Stimulated activated naive CD8-positive, alpha-beta T cell treated with anti-CD3 and anti-CD28 coated beads, Interleukin-15, Interleukin-2, amounts not matched to agents 100 U/mL and 50 U/mL, for 24 hours (primary cell): ENCODE measurements around the gene GPR35.

Source experiments
- ATAC-seq: fragments of 150-1000 bp; cut with Tn5 transposase; one replicate; pipeline ENCODE4 v1.10.0; 2021
- DNase-seq: peaks from one replicate; pipeline ENCODE4 v3.0.0; 2021

GPR35 gene

DNA sequence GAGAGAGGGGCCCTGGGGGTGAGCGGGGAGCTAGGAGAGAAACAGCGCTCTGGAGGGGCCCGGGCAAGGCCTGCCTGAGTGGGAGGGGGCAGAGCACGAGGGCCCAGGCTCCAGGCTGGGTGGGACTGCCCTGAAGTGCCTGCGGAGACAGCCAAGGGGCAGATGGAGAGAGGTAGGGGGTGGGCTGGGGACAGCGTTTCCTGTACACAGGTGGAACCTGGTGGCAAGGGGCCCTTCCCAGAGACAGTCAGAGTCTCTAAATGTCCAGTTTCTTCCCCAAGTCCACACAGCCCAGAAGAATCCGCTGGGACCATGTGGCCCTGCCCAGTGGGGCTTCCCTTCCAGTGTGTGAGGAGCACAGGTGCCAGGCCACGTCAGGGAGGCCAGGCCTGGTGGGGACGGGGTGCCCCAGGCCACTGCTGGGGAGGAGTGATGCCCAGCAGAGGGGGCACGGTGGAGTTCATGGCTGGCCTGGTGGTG, 1.7 kb upstream of the GPR35 start:
- no peak for ATAC-seq
- no peak for DNase-seq

DNA sequence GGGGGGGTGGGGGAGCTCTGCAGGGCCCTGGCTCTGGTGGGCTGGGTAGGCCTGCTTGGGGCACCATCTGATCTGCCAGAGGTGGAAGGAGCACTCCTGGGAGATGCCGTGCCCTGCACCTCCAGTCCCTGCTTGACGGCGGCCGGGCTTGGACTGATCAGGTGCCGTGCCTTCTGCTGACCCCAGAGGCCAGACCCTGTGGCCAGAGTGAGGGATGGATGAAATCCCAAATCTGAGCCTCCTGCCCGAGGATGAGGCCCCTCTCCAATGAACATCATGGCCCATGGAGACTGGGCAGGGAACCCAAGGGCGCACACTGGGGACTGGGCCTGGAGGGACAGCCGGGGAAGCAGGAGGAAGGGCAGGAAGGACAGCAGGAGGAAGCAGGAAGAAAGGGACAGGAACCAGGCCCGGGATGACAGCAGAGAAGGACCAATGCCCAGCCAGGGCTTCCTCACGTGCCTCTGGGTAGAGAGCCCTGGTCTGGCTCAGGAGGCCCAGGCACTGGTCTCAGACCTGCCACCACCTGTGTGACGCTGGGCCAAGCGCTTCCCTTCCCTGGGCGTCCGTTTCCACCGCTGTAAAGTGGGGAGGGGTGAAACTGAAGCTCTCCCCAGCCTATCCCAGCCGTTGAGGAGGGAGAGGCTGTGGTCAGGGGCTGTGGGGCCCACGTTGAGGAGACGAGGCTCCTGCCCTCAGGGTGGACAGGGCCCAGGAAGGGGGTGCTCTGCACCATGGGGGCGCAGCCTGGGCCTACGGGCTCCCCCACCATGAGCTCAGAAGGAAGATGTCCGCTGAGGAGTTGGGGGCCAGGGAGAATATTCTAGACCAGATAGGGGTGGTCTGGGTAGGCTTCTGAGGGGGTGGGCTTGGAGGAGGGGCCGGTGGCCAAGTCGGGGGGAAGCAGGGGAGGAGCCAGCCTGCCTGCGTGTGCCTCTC, 1.0 kb upstream of the GPR35 start:
- ATAC-seq (no peak), DNase-seq (peak; percentile 25)

GRCh38 chr2:240626531-240627300, 1.4 kb downstream of the GPR35 start:
- ATAC-seq: peak; percentile 28
- DNase-seq: peak; percentile 58

DNA sequence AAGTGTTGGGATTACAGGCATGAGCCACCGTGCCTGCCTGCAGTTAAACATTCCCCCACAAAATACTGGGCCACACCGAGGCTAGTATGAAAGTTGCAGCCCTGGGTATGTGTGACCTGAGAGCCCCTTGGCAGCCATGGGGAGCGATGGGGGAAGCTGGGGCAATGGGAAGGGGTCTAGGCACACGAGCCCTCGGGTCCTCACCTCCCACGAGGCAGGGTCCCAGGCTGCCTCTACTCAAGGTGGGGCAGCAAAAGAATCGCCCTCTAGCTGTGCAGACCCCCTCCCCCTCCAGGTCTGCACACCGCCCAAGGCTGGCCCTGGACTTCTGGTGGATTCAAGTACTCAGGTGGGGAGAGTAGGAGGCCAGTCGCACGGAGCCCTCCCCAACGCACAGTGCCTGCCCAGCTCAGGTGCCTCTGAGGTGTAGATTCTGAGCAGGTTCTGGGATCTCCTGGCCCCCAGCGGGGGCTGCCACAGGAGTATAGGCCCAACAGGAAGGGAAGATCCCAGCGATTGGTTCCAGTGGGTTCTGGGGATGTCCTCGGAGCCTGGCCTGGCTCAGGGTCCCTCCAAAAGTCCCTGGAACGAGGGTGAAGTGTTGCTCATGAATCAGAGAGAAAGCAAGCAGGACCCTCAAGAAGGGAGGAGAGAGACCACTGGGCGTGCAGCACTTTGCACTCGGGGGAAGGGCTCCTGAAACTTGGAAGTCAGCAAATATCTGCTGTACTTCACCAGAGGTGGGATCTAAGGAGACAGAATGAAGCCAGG, 2.6 kb downstream of the GPR35 start:
- no peak for ATAC-seq
- DNase-seq: no peak

GRCh38 chr2:240628507-240628807, 3.2 kb downstream of the GPR35 start:
- DNase-seq: no peak

GRCh38 chr2:240628808-240629618, 3.7 kb downstream of the GPR35 start:
- DNase-seq: no peak
- no peak for ATAC-seq

More at GRCh38 chr2:240628507-240628807, 3.2 kb downstream of the GPR35 start:
- no peak for ATAC-seq

DNA sequence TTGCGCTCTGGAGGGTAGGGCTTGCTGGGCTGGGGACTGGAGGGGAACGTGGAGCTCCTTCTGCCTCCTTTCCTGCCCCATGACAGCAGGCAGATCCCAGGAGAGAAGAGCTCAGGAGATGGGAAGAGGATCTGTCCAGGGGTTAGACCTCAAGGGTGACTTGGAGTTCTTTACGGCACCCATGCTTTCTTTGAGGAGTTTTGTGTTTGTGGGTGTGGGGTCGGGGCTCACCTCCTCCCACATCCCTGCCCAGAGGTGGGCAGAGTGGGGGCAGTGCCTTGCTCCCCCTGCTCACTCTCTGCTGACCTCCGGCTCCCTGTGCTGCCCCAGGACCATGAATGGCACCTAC, 4.3 kb downstream of the GPR35 start:
- ATAC-seq (no peak), DNase-seq (no peak)

DNA sequence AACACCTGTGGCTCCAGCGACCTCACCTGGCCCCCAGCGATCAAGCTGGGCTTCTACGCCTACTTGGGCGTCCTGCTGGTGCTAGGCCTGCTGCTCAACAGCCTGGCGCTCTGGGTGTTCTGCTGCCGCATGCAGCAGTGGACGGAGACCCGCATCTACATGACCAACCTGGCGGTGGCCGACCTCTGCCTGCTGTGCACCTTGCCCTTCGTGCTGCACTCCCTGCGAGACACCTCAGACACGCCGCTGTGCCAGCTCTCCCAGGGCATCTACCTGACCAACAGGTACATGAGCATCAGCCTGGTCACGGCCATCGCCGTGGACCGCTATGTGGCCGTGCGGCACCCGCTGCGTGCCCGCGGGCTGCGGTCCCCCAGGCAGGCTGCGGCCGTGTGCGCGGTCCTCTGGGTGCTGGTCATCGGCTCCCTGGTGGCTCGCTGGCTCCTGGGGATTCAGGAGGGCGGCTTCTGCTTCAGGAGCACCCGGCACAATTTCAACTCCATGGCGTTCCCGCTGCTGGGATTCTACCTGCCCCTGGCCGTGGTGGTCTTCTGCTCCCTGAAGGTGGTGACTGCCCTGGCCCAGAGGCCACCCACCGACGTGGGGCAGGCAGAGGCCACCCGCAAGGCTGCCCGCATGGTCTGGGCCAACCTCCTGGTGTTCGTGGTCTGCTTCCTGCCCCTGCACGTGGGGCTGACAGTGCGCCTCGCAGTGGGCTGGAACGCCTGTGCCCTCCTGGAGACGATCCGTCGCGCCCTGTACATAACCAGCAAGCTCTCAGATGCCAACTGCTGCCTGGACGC, 4.9 kb downstream of the GPR35 start:
- DNase-seq: no peak
- no peak for ATAC-seq

DNA sequence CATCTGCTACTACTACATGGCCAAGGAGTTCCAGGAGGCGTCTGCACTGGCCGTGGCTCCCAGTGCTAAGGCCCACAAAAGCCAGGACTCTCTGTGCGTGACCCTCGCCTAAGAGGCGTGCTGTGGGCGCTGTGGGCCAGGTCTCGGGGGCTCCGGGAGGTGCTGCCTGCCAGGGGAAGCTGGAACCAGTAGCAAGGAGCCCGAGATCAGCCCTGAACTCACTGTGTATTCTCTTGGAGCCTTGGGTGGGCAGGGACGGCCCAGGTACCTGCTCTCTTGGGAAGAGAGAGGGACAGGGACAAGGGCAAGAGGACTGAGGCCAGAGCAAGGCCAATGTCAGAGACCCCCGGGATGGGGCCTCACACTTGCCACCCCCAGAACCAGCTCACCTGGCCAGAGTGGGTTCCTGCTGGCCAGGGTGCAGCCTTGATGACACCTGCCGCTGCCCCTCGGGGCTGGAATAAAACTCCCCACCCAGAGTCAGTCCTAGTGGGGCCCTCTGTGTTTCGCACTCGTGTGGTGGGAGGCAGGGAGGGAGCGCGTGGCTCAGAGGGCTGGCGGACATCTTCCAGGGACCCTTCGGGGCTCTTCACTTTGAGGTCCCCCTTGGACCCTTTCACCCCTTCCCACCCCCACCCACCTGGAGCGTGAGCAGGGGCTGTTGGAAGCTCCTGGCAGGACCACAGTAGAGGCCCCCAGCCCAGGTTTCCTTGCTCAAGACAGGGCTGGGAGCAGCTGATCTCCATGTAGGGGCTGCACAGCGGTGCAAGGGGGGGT, 5.7 kb downstream of the GPR35 start:
- DNase-seq (no peak), ATAC-seq (no peak)

- no peak for ATAC-seq
- no peak for DNase-seq
Observed at GRCh38 chr2:240631548-240632305, 6.4 kb downstream of the GPR35 start.

DNA sequence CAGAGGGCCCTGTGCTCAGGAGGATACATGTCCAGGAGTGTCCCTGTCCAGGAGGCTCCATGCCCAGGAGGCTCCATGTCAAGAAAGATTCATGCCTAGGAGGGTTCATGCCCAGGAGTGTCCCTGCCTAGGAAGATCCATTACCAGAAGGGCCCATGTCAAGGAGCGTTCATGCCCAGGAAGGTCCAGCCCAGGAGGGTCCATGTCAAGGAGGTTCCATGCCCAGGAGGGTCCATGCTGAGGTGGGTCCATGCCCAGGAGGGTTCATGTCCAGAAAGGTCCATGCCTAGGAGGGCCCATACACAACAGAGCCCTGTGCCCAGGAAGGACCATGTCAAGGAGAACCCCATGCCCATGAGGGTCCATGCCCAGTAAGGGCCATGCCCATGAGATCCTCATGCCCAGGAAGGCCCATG, 7.0 kb downstream of the GPR35 start:
- ATAC-seq (no peak), DNase-seq (no peak)

GRCh38 chr2:240635121-240635997, 10.1 kb downstream of the GPR35 start:
- ATAC-seq (peak; percentile 20), DNase-seq (no peak)

DNA sequence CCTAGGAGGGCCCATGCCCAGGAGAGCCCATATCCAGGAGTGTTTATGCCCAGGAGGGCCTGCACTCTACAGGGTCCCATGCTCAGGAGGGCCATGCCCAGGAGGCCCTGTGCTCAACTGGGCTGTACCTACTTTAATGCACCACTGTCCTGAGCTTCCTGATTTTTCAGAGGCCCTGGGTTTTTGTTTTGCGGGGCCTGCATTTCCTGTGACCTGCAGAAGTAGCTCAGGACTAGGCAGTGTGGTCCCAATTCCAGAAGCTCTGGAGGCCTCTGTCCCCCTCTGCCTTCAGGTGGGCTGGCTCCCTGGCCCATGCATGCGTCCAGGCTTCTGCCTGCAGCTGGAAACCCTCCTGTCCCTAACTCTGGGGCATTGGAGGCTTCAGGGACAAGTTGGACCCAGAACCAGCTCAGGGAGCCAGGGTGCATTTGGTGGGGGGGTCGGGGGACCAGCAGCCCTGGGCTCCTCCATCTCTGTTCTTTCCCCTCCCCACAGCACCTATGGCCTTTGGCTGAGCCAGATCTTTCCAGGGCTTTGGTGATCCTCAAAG, 10.8 kb downstream of the GPR35 start:
- no peak for DNase-seq
- no peak for ATAC-seq

DNA sequence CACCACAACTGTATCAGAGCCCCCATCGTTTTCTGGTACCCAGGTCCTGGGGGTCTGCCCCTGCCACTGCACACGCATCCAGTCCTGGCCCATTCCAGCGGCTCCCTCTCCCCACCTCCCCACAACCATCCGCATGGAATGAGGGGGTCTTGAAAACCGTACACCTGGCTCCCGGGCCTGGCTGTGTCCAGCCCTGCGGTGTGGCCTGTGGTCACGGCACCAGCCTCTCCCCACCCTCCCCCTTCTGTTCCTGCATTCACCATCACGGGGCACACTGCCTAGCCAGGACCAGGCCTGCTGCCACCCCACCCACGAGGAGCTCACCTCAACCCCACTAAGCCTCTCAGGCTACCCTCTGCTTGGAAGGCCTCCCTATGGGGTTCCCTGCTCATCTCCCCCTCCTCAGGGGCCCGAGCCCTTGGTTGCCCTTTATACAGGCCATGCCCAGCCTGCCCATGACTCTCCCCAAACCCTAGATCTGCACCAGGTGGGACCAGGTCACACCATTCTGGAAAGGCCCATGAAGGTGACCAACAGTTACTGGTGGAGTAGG, 11.4 kb downstream of the GPR35 start:
- ATAC-seq: no peak
- no peak for DNase-seq

- no peak for DNase-seq
- ATAC-seq: no peak
Observed at GRCh38 chr2:240637116-240637900, 12.0 kb downstream of the GPR35 start.

- DNase-seq: no peak
- ATAC-seq: no peak
Observed at GRCh38 chr2:240637901-240638345, 12.6 kb downstream of the GPR35 start.
